ENCODE data around the gene GALNT10. TPM values are rescaled to one million over a fixed set of nuclear protein-coding genes. Genes with fewer than 3 reads are reported as not detected.

Gene GALNT10
- total and polyA plus RNA-seq, 10 of the 15 experiments (the other 5 are each of a cell fraction or from before 2014, with no cell fraction given), result 3.9 to 35.4 (median 15.5) TPM

DNA sequence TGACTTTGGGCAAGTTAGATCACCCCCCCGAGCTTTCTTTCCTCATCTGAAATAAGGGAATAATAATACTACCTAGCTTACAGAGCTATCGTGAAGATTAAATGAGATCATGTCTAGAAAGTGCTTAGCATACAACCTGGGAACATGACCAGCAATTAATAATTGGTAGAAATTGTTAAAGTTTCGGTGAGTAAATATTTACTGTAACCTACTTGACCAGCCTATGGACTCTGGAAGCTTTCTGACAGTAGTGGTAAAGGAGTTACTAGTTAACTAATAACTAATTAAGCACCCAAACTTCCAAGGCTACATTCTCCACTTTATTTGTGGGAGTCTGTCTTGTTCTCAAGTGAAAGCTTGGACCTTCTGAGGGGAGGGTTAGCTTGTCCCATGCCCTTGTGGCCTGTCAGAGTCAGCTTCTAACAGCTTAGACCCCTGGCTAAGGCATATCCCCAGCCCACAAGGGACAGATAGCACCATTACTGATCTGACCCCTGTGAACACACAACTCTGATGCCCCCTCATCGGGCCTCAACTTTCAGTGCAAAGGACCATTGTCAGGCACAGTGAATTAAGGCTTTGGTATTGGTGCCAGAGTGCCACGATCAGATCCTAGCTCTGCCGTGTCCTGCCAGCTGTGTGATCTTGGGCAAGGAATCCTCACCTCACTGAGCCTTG, 196.6 kb downstream of the GALNT10 start:
- no peak overlapping the region for H3K9ac ChIP-seq (ENCODE audit: control insufficient read depth, insufficient read depth, low read length)
- FAIRE-seq (no peak), ATAC-seq (no peak), DNase-seq (ENCODE audit: low read depth, low spot score) (no peak)
- intact Hi-C loops (cut with micrococcal nuclease; ENCODE audit: unreplicated experiment), result no loop called here
- in situ Hi-C loops (cut with MboI), result no loop called here
- ChIA-PET RAD21 (ENCODE audit: unreplicated experiment) (interaction anchor here (0.9 to 3.6 kb wide), 4 partner anchors 9 to 197 kb away, joined by 3 to 25 read pairs (median 3); partner anchors contain the start of gene GALNT10), SMC1A (ENCODE audit: uncharacterized antibody, unreplicated experiment) (interaction anchor here (1.1 to 3.3 kb wide), 6 partner anchors 8 to 190 kb away, joined by 4 to 24 read pairs (median 4); no protein-coding TSS in a partner anchor), POLR2A (interaction anchor here (0.5 kb wide), 1 partner anchor 129 kb away, joined by 6 read pairs; no protein-coding TSS in a partner anchor), CTCF (interaction anchor here (0.8 to 1.9 kb wide), 9 partner anchors 12 to 333 kb away, joined by 3 to 11 read pairs (median 4); partner anchors contain the start of gene GALNT10)
- no peak overlapping the region for H2AFZ ChIP-seq (ENCODE audit: control insufficient read depth, low read depth, low read length)
- 96% methylated on average over 6 of the region's 6 CpGs for WGBS (ENCODE audit: insufficient coverage, insufficient replicate concordance, low lambda C conversion rate, missing lambda C conversion rate)
- H3K9me3 ChIP-seq (replicated peaks; ENCODE audit: control insufficient read depth, insufficient read depth, low read length), result peaks cover 6% of the 10 kb centered on the region
- no peaks in the 10 kb centered on the region for H3K27me3 ChIP-seq (replicated peaks in 1 of 2; ENCODE audit: control insufficient read depth in 2 of 2, insufficient read depth in 2 of 2, low read length in 1 of 2)
- no peak overlapping the region for H3K27ac ChIP-seq (ENCODE audit: control insufficient read depth, insufficient read depth)
- BruUV-seq (replicated peaks), result TSS peak; percentile 22
- peaks cover 16% of the 10 kb centered on the region for H3K4me1 ChIP-seq (ENCODE audit: control insufficient read depth, insufficient read depth, low read length)
- H3K4me2 ChIP-seq (ENCODE audit: control insufficient read depth, insufficient read depth), result no peak overlapping the region
- H3K36me3 ChIP-seq (ENCODE audit: control insufficient read depth in 2 of 2, insufficient read depth in 2 of 2, low read length in 1 of 2), result peaks cover 8% of the 10 kb centered on the region in 2 experiments
- no peaks in the 10 kb centered on the region for H4K20me1 ChIP-seq (ENCODE audit: control insufficient read depth, insufficient read depth)
- no peak overlapping the region for H3K4me3 ChIP-seq
- no peaks in the 10 kb centered on the region for H3K79me2 ChIP-seq (ENCODE audit: control insufficient read depth, insufficient read depth, low read length)
- TF ChIP-seq, protein P1, sequence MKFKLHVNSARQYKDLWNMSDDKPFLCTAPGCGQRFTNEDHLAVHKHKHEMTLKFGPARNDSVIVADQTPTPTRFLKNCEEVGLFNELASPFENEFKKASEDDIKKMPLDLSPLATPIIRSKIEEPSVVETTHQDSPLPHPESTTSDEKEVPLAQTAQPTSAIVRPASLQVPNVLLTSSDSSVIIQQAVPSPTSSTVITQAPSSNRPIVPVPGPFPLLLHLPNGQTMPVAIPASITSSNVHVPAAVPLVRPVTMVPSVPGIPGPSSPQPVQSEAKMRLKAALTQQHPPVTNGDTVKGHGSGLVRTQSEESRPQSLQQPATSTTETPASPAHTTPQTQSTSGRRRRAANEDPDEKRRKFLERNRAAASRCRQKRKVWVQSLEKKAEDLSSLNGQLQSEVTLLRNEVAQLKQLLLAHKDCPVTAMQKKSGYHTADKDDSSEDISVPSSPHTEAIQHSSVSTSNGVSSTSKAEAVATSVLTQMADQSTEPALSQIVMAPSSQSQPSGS (IDR thresholded peaks at IDR 0.05; ENCODE audit: low read length), result no peak
- TF ChIP-seq NR2F1 (conservative IDR thresholded peaks at IDR 0.05), result no peak
- TF ChIP-seq, protein P2, sequence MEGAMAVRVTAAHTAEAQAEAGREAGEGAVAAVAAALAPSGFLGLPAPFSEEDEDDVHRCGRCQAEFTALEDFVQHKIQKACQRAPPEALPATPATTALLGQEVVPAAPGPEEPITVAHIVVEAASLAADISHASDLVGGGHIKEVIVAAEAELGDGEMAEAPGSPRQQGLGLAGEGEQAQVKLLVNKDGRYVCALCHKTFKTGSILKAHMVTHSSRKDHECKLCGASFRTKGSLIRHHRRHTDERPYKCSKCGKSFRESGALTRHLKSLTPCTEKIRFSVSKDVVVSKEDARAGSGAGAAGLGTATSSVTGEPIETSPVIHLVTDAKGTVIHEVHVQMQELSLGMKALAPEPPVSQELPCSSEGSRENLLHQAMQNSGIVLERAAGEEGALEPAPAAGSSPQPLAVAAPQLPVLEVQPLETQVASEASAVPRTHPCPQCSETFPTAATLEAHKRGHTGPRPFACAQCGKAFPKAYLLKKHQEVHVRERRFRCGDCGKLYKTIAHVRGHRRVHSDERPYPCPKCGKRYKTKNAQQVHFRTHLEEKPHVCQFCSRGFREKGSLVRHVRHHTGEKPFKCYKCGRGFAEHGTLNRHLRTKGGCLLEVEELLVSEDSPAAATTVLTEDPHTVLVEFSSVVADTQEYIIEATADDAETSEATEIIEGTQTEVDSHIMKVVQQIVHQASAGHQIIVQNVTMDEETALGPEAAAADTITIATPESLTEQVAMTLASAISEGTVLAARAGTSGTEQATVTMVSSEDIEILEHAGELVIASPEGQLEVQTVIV (IDR thresholded peaks at IDR 0.05; ENCODE audit: borderline replicate concordance, partially characterized antibody), result no peak
- TF ChIP-seq, protein P3, sequence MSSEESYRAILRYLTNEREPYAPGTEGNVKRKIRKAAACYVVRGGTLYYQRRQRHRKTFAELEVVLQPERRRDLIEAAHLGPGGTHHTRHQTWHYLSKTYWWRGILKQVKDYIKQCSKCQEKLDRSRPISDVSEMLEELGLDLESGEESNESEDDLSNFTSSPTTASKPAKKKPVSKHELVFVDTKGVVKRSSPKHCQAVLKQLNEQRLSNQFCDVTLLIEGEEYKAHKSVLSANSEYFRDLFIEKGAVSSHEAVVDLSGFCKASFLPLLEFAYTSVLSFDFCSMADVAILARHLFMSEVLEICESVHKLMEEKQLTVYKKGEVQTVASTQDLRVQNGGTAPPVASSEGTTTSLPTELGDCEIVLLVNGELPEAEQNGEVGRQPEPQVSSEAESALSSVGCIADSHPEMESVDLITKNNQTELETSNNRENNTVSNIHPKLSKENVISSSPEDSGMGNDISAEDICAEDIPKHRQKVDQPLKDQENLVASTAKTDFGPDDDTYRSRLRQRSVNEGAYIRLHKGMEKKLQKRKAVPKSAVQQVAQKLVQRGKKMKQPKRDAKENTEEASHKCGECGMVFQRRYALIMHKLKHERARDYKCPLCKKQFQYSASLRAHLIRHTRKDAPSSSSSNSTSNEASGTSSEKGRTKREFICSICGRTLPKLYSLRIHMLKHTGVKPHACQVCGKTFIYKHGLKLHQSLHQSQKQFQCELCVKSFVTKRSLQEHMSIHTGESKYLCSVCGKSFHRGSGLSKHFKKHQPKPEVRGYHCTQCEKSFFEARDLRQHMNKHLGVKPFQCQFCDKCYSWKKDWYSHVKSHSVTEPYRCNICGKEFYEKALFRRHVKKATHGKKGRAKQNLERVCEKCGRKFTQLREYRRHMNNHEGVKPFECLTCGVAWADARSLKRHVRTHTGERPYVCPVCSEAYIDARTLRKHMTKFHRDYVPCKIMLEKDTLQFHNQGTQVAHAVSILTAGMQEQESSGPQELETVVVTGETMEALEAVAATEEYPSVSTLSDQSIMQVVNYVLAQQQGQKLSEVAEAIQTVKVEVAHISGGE (CRISPR knock-in tag; IDR thresholded peaks at IDR 0.05), result no peak
- TF ChIP-seq, protein P4, sequence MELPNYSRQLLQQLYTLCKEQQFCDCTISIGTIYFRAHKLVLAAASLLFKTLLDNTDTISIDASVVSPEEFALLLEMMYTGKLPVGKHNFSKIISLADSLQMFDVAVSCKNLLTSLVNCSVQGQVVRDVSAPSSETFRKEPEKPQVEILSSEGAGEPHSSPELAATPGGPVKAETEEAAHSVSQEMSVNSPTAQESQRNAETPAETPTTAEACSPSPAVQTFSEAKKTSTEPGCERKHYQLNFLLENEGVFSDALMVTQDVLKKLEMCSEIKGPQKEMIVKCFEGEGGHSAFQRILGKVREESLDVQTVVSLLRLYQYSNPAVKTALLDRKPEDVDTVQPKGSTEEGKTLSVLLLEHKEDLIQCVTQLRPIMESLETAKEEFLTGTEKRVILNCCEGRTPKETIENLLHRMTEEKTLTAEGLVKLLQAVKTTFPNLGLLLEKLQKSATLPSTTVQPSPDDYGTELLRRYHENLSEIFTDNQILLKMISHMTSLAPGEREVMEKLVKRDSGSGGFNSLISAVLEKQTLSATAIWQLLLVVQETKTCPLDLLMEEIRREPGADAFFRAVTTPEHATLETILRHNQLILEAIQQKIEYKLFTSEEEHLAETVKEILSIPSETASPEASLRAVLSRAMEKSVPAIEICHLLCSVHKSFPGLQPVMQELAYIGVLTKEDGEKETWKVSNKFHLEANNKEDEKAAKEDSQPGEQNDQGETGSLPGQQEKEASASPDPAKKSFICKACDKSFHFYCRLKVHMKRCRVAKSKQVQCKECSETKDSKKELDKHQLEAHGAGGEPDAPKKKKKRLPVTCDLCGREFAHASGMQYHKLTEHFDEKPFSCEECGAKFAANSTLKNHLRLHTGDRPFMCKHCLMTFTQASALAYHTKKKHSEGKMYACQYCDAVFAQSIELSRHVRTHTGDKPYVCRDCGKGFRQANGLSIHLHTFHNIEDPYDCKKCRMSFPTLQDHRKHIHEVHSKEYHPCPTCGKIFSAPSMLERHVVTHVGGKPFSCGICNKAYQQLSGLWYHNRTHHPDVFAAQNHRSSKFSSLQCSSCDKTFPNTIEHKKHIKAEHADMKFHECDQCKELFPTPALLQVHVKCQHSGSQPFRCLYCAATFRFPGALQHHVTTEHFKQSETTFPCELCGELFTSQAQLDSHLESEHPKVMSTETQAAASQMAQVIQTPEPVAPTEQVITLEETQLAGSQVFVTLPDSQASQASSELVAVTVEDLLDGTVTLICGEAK (IDR thresholded peaks at IDR 0.05; ENCODE audit: borderline replicate concordance), result no peak
